ENCODE data around the gene WDSUB1.

WDSUB1 gene

DNA sequence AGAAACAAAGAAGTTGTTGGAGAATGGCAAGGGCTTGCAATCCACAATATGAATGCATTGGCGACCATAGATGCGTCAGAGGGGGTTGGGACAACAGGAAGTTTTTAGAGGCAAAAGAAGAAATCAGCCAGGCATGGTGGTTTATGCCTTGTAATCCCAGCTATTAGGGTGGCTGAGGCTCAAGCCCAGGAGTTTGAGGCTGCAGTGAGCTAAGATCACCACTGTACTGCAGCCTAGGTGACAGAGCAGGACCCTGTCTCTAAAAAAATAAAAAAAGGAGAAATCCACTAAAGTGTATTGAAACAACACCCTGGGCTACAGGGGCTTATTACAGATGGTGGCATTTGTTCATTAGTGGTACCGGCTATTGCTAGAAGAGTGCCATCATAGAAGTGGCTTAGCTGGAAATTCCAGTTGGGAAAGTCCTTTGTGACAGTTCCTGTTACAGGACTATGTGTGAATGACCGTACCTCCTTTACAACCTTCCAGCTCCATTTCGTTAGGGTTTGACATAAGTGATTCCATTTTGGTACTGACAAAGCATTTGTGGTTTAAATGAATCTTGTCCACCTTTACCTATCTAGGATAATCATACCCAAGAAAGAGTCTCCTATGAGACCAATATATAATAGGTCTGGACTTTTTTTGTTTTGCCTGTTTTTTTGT lies 10.7 kb upstream of the WDSUB1 start:
- TF ChIP-seq, protein P1, sequence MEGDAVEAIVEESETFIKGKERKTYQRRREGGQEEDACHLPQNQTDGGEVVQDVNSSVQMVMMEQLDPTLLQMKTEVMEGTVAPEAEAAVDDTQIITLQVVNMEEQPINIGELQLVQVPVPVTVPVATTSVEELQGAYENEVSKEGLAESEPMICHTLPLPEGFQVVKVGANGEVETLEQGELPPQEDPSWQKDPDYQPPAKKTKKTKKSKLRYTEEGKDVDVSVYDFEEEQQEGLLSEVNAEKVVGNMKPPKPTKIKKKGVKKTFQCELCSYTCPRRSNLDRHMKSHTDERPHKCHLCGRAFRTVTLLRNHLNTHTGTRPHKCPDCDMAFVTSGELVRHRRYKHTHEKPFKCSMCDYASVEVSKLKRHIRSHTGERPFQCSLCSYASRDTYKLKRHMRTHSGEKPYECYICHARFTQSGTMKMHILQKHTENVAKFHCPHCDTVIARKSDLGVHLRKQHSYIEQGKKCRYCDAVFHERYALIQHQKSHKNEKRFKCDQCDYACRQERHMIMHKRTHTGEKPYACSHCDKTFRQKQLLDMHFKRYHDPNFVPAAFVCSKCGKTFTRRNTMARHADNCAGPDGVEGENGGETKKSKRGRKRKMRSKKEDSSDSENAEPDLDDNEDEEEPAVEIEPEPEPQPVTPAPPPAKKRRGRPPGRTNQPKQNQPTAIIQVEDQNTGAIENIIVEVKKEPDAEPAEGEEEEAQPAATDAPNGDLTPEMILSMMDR (IDR thresholded peaks at IDR 0.05), result no peak

DNA sequence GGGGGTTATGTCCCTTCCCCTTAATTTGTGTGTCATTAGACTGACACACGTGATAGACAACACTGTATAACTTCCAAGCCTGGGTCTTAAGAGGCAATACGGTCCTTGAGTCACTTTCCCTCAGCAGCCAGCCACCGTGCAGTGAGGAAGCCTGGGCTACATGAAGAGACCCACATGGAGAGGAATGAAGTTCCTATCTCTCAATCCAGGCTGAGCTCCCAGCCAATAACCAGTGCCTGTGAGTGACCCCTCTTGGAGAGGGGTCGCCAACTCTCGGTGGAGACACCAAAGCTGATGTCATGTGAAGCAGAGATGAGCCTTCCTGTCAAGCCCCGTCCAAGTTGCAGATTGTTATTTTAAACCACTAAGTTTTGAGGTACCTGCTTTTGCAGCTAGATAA lies 5.7 kb upstream of the WDSUB1 start:
- TF ChIP-seq, protein P1 (IDR thresholded peaks at IDR 0.05), result no peak

DNA sequence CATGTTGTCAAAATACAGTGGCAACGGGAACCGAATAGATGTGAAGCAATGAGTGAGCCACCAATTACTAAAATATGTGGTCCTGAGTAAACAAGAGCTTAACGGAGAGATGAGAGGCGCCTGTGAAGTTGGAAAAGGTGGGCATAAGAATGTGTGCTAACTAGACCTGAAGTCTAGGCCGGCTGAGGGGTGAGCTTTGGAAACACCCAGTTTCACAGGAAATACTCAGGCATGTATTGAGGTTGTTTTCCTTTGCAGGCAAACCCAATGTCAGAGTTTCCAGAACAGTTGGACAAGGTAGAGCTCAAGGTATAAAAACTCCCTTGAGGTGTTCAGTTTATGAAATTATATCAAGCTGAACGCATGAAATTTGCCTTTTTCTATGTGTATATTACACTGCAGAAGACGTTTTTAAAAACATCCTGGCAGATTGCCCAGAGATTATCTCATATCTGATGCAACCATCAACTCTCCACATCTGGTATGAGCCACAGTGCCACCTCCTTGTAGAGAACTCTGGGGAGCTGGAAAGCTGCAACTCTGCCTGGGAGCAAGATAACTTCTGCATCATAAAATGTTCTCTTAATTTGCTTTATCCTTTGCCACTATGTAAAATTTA lies 3.9 kb upstream of the WDSUB1 start:
- TF ChIP-seq, protein P1 (IDR thresholded peaks at IDR 0.05), result no peak

DNA sequence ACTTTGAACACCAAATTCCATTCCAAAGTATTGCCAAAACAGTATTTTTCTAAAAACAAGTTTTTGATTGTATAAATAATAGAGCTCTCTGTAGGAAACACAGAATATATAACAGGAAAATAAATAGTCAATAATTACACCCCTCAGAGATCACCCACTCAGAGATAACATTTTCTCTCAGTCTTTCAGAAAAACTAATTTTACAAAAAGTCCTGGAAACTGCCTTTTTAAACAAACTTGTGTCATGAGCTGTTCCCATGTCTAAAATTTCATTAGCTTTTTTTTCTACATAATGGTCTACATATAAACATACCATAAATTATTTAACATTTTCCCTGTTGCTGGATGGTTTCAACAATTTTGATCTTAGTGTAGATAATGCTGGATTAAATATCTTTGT lies 1.2 kb upstream of the WDSUB1 start:
- TF ChIP-seq, protein P1 (IDR thresholded peaks at IDR 0.05), result no peak

DNA sequence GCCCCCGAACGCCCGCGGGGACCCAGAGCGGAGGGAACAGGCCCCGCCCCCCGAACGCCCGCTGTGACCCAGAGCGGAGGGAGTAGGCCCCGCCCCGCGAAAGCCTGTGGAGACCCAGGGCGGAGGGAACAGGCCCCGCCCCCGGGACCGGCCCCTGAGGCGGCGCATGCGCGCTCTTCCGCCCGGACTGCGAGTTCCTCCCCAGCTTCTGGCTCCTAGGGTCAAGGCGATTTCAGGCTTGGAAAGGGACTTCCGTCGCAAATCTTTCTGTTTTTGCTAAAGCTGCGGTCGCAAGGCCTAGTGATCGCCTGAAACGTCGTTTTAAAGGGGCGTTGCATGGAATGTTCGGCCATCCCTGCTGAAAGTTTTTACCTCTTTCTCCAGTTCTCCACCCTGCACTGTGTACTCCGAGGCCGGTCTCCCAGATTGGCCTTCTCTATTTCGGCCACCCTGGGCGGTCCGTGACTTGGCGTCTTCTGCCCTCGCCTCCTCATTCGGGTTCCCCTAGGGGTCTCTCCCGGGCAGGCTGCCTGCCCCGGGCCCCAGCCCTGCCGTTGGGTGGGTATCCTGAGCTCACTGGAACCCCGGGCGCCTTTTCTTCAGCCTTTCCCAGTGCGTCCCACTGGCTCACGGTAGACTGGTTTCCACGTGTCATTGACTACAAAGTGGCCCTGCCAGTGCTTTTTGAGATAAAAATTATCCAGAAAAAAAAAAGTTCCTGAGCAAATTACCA lies 372 bp upstream of the WDSUB1 start:
- TF ChIP-seq, protein P1 (IDR thresholded peaks at IDR 0.05), result no peak

DNA sequence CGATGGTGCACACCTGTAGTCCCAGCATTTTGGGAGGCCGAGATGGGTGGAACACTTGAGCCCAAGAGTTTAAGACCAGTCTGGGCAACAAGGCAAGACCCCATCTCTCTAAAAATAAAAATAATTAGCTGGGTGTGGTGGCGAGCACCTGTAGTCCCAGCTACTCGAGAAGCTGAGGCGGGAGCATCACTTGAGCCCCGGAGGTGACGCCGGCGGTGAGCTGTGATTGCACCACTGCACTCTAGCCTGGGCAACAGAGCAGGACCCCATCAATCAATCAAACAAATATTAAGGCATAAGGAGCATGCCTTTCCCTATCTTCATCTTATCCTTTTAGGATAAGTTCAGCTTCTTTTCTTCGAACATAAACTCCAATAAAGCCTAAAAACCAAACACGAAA lies 1.1 kb downstream of the WDSUB1 start:
- TF ChIP-seq, protein P1 (IDR thresholded peaks at IDR 0.05), result no peak

DNA sequence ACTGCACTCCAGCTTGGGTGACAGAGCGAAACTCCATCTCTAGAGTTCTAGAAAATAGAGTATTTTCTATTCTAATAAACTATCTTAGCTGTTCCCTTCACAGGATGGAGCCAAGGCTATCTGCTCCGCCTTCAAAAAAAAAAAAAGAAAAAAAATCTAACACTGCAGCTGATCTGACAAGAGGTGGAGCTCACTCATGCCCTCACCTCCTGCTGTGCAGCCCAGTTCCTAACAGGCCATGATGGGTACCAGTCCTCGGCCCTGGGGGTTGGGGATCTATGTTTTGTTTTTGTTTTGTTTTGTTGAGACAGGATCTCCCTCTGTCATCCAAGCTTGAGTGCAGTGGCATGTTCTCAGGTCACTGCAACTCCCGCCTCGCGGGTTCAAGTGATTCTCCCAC lies 3.0 kb downstream of the WDSUB1 start:
- TF ChIP-seq, protein P1 (IDR thresholded peaks at IDR 0.05), result no peak
